HAP-1 (cell line): ENCODE data around the gene ZNF431.

Source experiments
- DNase-seq, 2 experiments: peaks; one replicate each; pipeline ENCODE4 v3.0.0-alpha.2; 2016 to 2020; ENCODE audit warnings: low spot score in 2 of 2
- H3K27me3 ChIP-seq: fragments of 250-450 bp; sonication (Bioruptor Pico); 2 replicates; pipeline ENCODE4 v1.5.1; 2020; ENCODE audit warnings: low read depth, mild to moderate bottlenecking, moderate library complexity
- H3K36me3 ChIP-seq: fragments of 250-450 bp; sonication (Bioruptor Pico); replicated peaks from 2 replicates; pipeline ENCODE4 v1.5.1; 2020; ENCODE audit warnings: mild to moderate bottlenecking
- H3K4me1 ChIP-seq: fragments of 250-450 bp; sonication (Bioruptor Pico); 2 replicates; pipeline ENCODE4 v1.5.1; 2020; ENCODE audit warnings: mild to moderate bottlenecking
- H3K4me3 ChIP-seq: fragments of 250-450 bp; sonication (Bioruptor Pico); 2 replicates; pipeline ENCODE4 v1.5.1; 2020; ENCODE audit warnings: mild to moderate bottlenecking, moderate library complexity
- H3K9me3 ChIP-seq: fragments of 250-450 bp; sonication (Bioruptor Pico); 2 replicates; pipeline ENCODE4 v1.5.1; 2020; ENCODE audit warnings: mild to moderate bottlenecking, moderate library complexity
- in situ Hi-C: fragments of 300-500 bp; cut with MboI; formaldehyde crosslinking; loops from 3 replicates; pipeline ENCODE4 v1.14.3; 2020; ENCODE audit warnings: low sequenced_read_pairs, inconsistent platforms, mixed read lengths

ZNF431 gene

DNA sequence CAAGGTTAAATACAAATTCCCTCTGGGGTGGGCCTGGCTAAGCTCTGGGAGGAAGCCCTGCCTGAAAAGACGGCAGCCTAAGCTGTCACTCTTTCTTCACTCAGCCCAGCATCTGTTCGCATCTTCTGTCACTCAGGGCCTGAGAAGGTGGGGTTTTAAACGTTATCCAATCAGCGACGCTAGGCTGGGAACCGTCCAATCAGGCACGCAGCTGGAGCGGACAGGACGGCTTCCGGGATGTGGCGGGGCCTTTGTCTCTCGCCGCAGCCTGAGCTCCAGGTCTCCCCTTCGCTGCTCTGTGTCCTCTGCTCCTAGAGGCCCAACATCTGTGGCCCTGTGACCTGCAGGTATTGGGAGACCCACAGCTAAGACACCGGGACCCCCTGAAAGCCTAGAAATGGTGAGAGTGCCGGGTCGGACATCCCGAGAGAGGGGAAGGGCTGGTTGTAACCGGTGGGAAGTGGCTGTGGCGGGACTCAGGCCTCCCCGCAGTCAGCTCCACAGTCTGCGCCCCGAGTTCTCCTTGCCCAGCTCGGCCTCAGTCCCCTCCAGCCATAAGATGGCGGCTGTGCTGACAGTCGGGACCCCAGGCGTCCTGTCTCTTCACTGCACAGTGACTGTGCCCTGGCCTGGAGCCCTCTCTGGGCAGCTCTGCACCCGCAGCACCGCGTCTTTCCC is at the start of gene ZNF431:
ZNF431 (plus strand) TSS at position 254 of the 678 bp plus-strand sequence; CDS start at position 398, 144 bp downstream.
- H3K27me3 ChIP-seq: no peaks in the 10 kb centered on the region
- peaks cover 5% of the 10 kb centered on the region; the same call in 1 of the 2 replicates for H3K4me1 ChIP-seq
- in situ Hi-C loops: no loop called here
- peaks cover 22% of the 10 kb centered on the region for H3K36me3 ChIP-seq
- peak; percentile 86 to 91 for DNase-seq
- H3K4me3 ChIP-seq: peak within 1 kb of the TSS; percentile 66
- H3K9me3 ChIP-seq: peaks cover 3% of the 10 kb centered on the region; the same call in 1 of the 2 replicates

GRCh38 chr19:21092109-21092508 is 49.7 kb upstream of the ZNF431 start:
- Histone ChIP-seq H3K4me1 (no peaks in the 10 kb centered on the region), H3K36me3 (no peaks in the 10 kb centered on the region), H3K9me3 (no peaks in the 10 kb centered on the region), H3K4me3 (no peak overlapping the region), H3K27me3 (no peaks in the 10 kb centered on the region)
- in situ Hi-C loops: no loop called here
- DNase-seq: no peak

GRCh38 chr19:21094347-21095025 is 47.4 kb upstream of the ZNF431 start:
- H3K4me1 ChIP-seq: no peaks in the 10 kb centered on the region
- in situ Hi-C loops: no loop called here
- no peak for DNase-seq
- no peak overlapping the region for H3K4me3 ChIP-seq
- no peaks in the 10 kb centered on the region for H3K36me3 ChIP-seq
- no peaks in the 10 kb centered on the region for H3K27me3 ChIP-seq
- H3K9me3 ChIP-seq: no peaks in the 10 kb centered on the region

DNA sequence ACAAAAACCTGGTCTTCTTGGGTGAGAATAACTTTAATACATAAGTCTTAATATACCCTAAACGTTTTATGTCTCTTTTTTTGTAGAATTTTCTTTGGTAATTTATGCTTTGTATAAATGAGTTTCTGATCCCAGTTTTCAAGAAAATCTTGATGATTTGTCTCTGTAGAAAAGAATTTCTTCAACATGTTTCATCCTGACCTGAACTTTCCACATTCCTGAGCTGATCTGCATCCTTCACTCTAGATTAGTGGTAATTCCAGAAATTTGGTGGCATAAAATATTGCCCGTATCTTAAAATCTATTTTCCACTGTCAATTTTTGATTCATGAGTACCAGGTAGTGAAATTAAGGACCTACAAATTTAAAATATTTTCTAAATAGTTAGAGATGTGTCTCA is 43.5 kb upstream of the ZNF431 start:
- H3K36me3 ChIP-seq: no peaks in the 10 kb centered on the region

GRCh38 chr19:21101521-21102242 is 40.2 kb upstream of the ZNF431 start:
- Histone ChIP-seq H3K27me3 (no peaks in the 10 kb centered on the region), H3K36me3 (no peaks in the 10 kb centered on the region), H3K9me3 (no peaks in the 10 kb centered on the region), H3K4me1 (no peaks in the 10 kb centered on the region), H3K4me3 (no peak overlapping the region)
- in situ Hi-C loops: loop anchor here (25.0 kb wide), 1 partner anchor 461 kb away; no protein-coding TSS in a partner anchor
- no peak for DNase-seq

More for the DNA sequence above, 43.5 kb upstream of the ZNF431 start:
- in situ Hi-C loops: no loop called here
- Histone ChIP-seq H3K4me3 (no peak overlapping the region), H3K27me3 (no peaks in the 10 kb centered on the region), H3K9me3 (no peaks in the 10 kb centered on the region), H3K4me1 (no peaks in the 10 kb centered on the region)
- peak in 1 of 2 experiments; percentile 2 for DNase-seq

DNA sequence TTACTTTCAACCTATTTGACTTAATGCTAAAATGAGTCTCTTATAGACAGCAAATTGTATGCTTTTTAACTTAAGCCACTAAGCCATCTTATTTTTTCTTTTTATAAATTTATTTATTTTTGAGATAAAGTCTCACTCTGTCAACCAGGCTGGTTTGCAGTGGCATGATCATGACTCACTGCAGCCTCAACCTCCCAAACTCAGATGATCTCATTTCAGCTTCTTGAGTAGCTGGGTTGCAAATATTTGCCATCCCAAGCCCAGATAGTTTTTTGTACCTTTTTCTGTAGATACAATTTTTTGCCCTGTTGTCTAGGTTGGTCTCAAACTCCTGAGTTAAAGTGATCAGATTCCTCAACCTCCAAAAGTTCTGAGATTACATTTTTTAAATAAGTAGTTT is 32.7 kb upstream of the ZNF431 start:
- H3K4me1 ChIP-seq: no peaks in the 10 kb centered on the region
- H3K4me3 ChIP-seq: no peak overlapping the region
- DNase-seq: no peak
- H3K36me3 ChIP-seq: no peaks in the 10 kb centered on the region
- H3K27me3 ChIP-seq: no peaks in the 10 kb centered on the region
- in situ Hi-C loops: loop anchor here (25.0 kb wide), 1 partner anchor 453 kb away; no protein-coding TSS in a partner anchor
- H3K9me3 ChIP-seq: no peaks in the 10 kb centered on the region; the same call in 1 of the 2 replicates

DNA sequence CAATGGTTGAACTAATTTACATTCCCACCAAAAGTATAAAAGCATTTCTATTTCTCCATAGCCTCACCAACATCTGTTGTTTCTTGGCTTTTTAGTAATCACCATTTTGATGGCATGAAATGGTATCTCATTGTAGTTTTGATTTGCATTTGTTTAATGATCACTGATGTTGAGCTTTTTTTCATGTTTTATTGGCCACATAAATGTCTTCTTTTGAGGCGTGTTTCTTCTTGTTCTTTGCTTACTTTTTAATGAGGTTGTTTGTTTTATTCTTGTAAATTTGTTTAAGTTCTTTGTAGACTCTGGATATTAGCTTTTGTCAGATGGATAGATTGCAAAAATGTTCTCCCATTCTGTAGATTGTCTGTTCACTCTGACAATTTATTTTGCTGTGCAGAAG is 31.7 kb upstream of the ZNF431 start:
- no peak overlapping the region for H3K4me3 ChIP-seq
- no peaks in the 10 kb centered on the region for H3K4me1 ChIP-seq
- H3K36me3 ChIP-seq: no peaks in the 10 kb centered on the region
- no peaks in the 10 kb centered on the region; the same call in 1 of the 2 replicates for H3K9me3 ChIP-seq
- in situ Hi-C loops: loop anchor here (25.0 kb wide), 1 partner anchor 452 kb away; no protein-coding TSS in a partner anchor
- H3K27me3 ChIP-seq: no peaks in the 10 kb centered on the region
- DNase-seq: no peak

DNA sequence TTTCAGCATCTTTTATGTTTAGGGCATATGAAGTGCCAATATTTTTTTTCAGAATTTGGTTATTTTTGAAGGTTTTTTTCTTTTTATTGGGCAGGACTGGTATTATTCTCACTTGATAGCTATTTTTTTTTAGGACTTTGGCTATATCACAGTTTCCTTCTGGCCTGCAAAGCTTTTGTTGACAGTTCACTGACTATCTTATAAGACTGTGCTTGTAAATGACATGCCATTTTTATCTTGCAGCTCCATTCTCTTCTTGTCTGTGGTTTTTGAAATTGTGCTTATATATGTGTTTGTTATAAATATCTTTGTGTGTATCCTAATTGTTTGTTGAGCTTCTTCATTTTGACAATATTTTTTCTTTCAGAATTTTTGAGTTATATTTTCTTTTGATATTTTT is 26.4 kb upstream of the ZNF431 start:
- Histone ChIP-seq H3K36me3 (no peaks in the 10 kb centered on the region), H3K9me3 (no peaks in the 10 kb centered on the region; the same call in 1 of the 2 replicates), H3K4me1 (no peaks in the 10 kb centered on the region), H3K4me3 (no peak overlapping the region), H3K27me3 (no peaks in the 10 kb centered on the region)
- no peak for DNase-seq
- in situ Hi-C loops: loop anchor here (25.0 kb wide), 1 partner anchor 447 kb away; no protein-coding TSS in a partner anchor

GRCh38 chr19:21117041-21117907 is 24.6 kb upstream of the ZNF431 start:
- in situ Hi-C loops: loop anchor here (25.0 kb wide), 1 partner anchor 445 kb away; no protein-coding TSS in a partner anchor
- no peak for DNase-seq
- H3K36me3 ChIP-seq: no peaks in the 10 kb centered on the region
- H3K4me1 ChIP-seq: no peaks in the 10 kb centered on the region
- no peaks in the 10 kb centered on the region for H3K27me3 ChIP-seq
- no peaks in the 10 kb centered on the region for H3K9me3 ChIP-seq
- H3K4me3 ChIP-seq: no peak overlapping the region

GRCh38 chr19:21126078-21126477 is 15.8 kb upstream of the ZNF431 start:
- in situ Hi-C loops: no loop called here
- no peaks in the 10 kb centered on the region for H3K4me1 ChIP-seq
- H3K4me3 ChIP-seq: no peak overlapping the region
- no peaks in the 10 kb centered on the region for H3K27me3 ChIP-seq
- DNase-seq: no peak
- no peaks in the 10 kb centered on the region for H3K9me3 ChIP-seq
- no peaks in the 10 kb centered on the region for H3K36me3 ChIP-seq

GRCh38 chr19:21127001-21127400 is 14.8 kb upstream of the ZNF431 start:
- DNase-seq: no peak
- Histone ChIP-seq H3K9me3 (no peaks in the 10 kb centered on the region), H3K36me3 (no peaks in the 10 kb centered on the region), H3K27me3 (no peaks in the 10 kb centered on the region), H3K4me3 (no peak overlapping the region), H3K4me1 (no peaks in the 10 kb centered on the region)
- in situ Hi-C loops: no loop called here

- in situ Hi-C loops: no loop called here
- DNase-seq: no peak
Measured at GRCh38 chr19:21127898-21128297, 13.9 kb upstream of the ZNF431 start.

More at GRCh38 chr19:21127898-21128297, 13.9 kb upstream of the ZNF431 start:
- Histone ChIP-seq H3K4me1 (no peaks in the 10 kb centered on the region), H3K4me3 (no peak overlapping the region), H3K27me3 (no peaks in the 10 kb centered on the region), H3K36me3 (no peaks in the 10 kb centered on the region), H3K9me3 (no peaks in the 10 kb centered on the region)
